NCI-H82 treated with DMSO at 0.1 percent for 48 hours (cell line): ENCODE data around the gene CALCOCO1.
A peak's percentile ranks its signal among the peaks of the same experiment; 100 is the strongest.

Experiments used
- DNase-seq: peaks from one replicate; lab custom pipeline; 2025; ENCODE audit not compliant: unreplicated experiment; lab: John Stamatoyannopoulos, UW

Gene CALCOCO1

GRCh38 chr12:53752192-53752601 is 24.9 kb upstream of the CALCOCO1 start:
- DNase-seq = no peak

DNA sequence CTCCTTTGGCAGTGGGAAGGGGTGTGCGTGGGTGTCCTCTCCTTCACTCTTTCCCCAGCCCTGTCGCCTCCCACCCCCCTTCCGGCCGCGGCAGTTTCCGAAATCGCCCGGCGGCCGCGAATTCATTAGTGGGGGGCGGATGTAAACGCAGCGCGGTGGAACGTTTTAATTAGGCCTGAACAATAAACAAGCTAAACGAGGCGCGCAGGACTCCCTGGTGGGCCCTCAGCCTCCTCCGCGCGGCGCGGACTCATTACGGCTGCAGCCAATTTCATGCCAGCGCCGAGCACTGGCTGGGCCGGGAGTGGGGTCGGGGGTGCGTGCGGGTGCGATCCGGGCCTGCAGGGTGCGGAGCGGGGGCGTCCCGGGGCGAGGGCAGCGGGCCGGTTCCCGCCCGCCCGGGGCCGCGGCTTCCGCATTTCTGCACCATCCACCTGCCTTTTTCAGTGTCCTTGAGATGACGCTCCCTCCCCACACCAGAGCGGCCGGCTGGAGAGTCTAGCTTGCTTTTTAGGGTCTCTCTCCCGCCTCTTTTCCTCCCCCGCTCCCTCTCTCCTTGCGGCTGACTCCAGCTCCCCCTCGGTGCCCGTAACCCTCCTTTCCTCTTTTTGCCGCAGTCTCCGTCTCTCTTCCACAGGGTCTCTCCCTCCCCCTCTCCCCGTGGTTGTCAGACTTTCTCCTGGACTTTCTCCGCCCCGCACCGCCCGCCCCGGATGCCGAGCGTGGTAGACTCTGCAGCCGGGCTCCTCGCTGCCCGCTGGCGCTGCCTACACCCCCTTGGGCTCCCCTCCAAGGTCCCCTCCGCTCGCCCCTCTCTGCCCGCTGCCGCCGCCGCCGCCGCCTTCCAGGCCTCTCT is 24.3 kb upstream of the CALCOCO1 start, which contains the start of gene CISTR:
TSS of gene CISTR (minus strand) at position 644 of the 856 bp plus-strand sequence.
- no peak for DNase-seq

GRCh38 chr12:53750812-53751335 is 23.6 kb upstream of the CALCOCO1 start:
- DNase-seq = no peak

GRCh38 chr12:53749986-53750811 is 22.9 kb upstream of the CALCOCO1 start:
- DNase-seq = no peak

- no peak for DNase-seq
These were observed 21.0 kb upstream of the CALCOCO1 start for GRCh38 chr12:53748072-53748840.

DNA sequence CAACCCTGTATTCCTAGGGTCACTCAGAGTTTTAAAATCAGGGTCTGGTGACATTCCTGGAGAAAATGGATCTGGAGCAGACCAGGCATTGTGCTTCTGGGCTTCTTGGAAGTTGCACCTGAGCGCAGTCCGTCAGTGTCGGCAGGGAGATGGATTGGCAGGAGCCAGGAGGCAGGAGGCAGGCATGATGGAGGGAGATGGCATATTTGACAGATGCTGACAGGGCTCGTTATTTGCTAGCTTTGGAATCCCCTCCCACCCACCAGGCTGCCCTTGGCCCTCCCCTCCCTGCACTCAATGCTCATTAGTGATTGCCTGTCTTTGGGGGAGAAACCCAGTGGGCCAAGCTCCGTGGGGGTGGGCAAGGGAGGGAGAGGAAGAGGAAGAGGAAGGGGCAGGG is 19.8 kb upstream of the CALCOCO1 start:
- DNase-seq = peak; percentile 7

GRCh38 chr12:53746592-53747092 is 19.4 kb upstream of the CALCOCO1 start:
- peak; percentile 81 for DNase-seq

- no peak for DNase-seq
These were observed 17.5 kb upstream of the CALCOCO1 start for GRCh38 chr12:53744751-53745150.

GRCh38 chr12:53744130-53744441 is 16.8 kb upstream of the CALCOCO1 start:
- no peak for DNase-seq

DNA sequence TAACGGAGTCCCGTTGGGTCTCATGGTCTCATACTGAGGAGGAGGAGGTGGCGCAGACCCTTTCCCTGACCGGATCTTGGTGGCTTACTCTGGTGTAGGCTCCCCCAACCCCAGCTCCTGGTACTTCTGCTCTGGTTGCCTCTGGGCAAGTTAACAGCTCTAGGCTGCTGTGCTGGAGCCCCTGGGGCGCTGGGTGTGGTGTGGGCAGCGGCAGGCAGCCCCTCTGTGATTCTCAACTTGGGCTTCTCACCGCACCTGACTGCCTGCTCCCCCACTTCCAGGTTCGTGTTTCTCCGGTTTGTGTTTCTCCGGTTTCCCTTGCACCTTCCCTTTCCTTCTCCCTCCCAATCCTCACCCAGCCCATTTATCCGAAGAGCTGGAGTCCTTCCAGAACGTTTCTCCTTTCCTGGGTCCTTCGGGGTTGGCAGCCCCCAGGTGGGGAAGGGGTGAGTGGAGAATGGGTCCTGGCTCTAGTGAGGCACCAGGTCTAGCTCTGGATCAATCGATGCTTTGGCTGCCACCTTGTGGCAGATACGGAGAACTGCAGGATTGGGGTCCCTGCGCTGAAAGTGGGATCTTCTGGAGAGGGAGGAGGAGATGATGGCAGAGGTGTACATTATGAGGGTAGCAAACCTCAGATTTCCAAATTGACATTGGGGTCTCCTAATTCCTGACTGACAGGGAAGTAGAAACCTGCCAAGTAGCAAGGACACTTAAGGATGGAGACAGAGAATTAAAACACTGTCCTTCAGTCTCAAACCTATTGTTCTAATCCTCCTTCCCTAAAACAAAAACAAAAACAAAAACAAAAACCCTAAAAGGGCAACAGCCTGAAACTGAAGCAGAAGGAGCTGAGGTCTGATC is 16.2 kb upstream of the CALCOCO1 start:
- DNase-seq = peak; percentile 54

DNA sequence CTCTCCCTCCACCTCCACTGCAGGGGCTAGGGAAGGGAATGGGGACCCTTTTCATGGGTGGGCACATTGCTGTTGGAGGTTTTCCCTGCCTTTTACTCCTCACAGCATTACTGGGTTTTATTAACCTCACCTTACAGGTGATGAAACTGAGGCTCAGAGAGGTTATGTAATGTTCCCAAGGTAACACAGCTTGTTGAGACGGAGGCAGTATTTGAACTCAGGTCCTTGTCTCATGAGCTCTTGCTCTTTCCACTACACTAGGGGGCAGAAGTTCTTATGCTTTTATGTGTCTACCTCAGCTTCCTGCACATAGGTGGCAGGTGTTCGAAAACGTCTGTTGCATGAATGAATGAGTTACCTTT is 12.9 kb upstream of the CALCOCO1 start:
- no peak for DNase-seq

DNA sequence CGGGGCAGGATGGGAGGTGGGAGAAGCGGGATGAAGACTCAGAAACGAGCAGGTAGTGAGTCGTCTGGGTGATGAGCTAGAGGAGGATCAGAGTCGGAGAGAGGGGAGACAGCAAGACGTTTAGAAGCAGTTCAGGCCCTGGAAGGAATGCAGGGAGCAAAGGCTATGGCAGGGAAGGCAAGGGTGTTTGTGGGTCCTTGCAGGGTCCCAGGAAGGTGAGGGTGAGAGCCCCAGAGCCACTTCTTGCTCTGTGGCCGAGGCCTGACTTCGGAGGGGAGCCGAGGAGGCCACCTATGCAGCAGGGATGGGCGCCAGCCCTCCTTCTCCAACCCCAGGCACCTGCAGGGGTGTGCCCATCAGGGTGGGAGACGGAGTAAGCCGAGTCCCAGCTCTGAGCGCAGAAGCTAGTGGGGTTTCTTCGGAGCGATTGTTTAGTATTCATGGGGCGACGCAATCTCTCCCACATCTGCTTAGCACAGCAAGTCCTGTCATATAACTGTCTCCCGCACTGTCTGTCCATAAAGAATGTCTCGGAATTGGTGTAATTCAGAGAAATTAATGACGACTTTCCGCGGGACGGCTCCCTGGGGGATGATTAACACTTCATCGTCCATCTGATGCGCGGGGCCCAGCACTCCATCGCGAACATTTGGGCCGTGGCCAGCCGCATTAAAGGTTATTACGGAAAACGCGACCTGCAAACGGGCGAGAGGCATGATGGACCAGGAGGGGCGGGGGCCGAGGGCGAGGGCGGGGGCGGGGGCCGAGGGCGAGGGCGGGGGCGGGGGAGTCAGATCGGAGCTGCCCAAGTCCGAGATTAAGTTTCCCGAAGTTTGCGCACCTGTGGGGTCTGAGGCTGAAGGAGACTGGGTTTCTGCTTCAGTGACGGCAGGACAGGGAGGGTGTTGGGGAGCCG is 12.2 kb upstream of the CALCOCO1 start:
- DNase-seq = no peak

DNA sequence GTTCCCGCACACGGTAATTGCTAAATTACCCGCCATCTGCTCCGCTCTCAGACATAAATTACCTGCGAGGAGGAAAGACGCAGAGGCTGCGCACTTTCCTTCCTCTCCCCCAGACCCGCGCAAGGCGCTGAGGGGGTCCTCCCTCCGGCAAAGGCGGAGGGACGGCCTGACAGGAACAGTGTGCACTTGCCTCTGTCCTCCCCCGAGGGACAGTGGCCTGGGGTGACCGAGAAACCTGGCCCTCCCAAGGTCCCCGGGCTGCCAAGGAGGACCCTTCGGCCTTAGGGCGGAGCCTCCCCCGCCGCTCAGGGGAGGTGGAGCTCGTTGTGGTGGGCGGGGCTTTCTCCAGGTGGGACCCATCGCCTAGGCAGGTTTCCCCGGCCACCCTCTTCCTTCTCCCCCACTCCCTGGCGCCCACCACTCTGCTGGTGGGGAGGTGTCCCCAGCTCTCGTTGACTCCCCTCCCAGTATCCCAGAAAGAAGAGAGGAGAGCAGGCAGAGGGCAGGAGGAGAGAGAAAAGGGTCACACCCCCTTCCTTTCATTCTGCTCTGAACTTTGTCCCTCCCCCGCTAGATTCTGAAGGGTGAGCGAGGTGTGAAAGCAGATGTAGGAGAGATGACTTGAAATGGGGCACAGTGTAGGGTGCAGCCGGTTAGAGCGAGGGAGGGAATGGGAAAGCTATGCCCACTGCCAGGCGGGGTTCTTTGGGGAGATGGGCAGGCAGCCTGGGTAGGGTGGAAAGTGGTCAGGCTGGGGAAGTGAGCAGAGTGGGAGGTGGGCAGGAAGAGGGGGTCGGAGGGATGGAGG is 11.4 kb upstream of the CALCOCO1 start:
- peak; percentile 11 for DNase-seq

DNA sequence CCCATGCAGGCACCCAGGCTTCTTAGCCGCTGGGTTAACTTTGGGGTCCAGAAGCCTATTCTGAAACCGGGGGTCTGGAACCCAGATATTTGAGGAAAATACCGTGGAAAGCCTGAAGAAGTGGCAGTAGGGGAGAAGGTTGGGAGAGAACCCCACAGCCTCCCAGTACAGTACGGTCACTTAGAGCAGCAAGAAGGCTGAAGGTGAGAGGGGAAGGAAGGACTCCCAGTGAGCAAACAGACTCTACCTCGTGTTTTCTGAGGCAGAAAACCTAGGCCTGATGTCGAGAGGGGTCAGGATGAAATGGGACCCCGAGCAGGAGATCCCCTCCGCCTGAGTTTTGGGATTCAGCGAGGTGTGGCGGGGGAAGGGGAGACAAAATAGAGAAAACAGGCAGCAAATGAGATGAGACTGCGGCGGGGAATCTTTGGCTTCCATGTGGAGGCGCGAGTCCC is 10.7 kb upstream of the CALCOCO1 start:
- DNase-seq = no peak

DNA sequence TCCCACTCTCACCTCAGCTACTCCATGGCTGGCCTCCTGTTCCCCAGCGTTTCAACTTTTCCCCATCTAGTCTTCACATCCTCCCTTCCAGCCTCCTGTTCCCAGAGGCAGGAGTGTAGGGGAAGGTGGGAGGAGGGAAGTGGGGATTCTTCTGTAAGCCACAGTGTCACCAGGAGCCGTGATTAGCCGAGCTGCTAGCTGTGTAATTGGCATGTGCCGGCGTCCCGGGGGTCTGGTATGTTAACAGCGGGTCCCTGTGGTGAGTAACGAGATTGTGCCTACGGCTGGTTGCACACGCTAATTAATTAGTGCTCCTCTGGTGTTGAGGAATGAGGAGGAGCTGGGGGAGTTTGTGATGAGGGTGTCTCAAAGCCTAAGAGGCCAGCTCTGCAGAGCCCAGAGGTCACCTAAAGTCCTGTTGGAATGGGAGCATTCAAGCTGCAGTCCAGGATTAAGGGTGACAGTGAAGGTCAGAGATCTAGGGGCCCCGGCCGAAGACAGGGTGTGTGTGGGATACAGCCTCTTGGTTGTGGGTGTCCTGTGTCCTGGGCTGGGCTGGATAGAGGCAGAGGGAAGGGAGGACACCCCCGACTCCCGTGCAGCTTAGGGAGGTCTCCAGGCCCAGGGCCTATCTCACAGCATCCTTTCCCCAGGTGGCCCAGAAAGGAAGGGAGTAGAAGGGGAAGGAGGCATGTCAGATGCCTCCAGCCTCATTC is 10.0 kb upstream of the CALCOCO1 start:
- peak; percentile 45 for DNase-seq

GRCh38 chr12:53736592-53736991 is 9.3 kb upstream of the CALCOCO1 start:
- no peak for DNase-seq

- no peak for DNase-seq
These were observed 8.3 kb upstream of the CALCOCO1 start for GRCh38 chr12:53735556-53735955.
